ENCODE results near the gene CFAP299.

Gene CFAP299

GRCh38 chr4:80452055-80452454 is 116.5 kb downstream of the CFAP299 start:
- no peak for FAIRE-seq
- DNase-seq (ENCODE audit: insufficient read length, low spot score): no peak
- TF ChIP-seq CTCF (IDR thresholded peaks at IDR 0.05; ENCODE audit: insufficient read depth, missing control alignments): no peak

- FAIRE-seq (no peak), DNase-seq (ENCODE audit: insufficient read length, low spot score) (no peak)
- TF ChIP-seq CTCF (IDR thresholded peaks at IDR 0.05; ENCODE audit: insufficient read depth, missing control alignments): no peak
Observed at GRCh38 chr4:80452768-80453167, 117.2 kb downstream of the CFAP299 start.

- DNase-seq (ENCODE audit: insufficient read length, low spot score) (no peak), FAIRE-seq (no peak)
- no peak for TF ChIP-seq CTCF (IDR thresholded peaks at IDR 0.05; ENCODE audit: insufficient read depth, missing control alignments)
Observed at GRCh38 chr4:80454040-80454439, 118.5 kb downstream of the CFAP299 start.

- DNase-seq (ENCODE audit: insufficient read length, low spot score) (no peak), FAIRE-seq (no peak)
- no peak for TF ChIP-seq CTCF (IDR thresholded peaks at IDR 0.05; ENCODE audit: insufficient read depth, missing control alignments)
Observed at GRCh38 chr4:80454556-80454955, 119.0 kb downstream of the CFAP299 start.

- DNase-seq (ENCODE audit: insufficient read length, low spot score) (no peak), FAIRE-seq (no peak)
- no peak for TF ChIP-seq CTCF (IDR thresholded peaks at IDR 0.05; ENCODE audit: insufficient read depth, missing control alignments)
Observed at GRCh38 chr4:80459918-80460473, 124.5 kb downstream of the CFAP299 start.

- DNase-seq (ENCODE audit: insufficient read length, low spot score) (no peak), FAIRE-seq (no peak)
- TF ChIP-seq CTCF (IDR thresholded peaks at IDR 0.05; ENCODE audit: insufficient read depth, missing control alignments): no peak
Observed at GRCh38 chr4:80461412-80461811, 125.9 kb downstream of the CFAP299 start.

- FAIRE-seq: no peak
- no peak for DNase-seq (ENCODE audit: insufficient read length, low spot score)
- TF ChIP-seq CTCF (IDR thresholded peaks at IDR 0.05; ENCODE audit: insufficient read depth, missing control alignments): no peak
Observed at GRCh38 chr4:80462621-80463091, 127.1 kb downstream of the CFAP299 start.

Data from D721Med (cell line).